Activated CD8-positive, alpha-beta memory T cell treated with anti-CD3 and anti-CD28 coated beads, Interleukin-2, amount 50 U/mL, for 4 hours (primary cell): ENCODE data around the gene THAP11.
A peak's percentile ranks its signal among the peaks of the same experiment; 100 is the strongest.
"Not testable (repeated sequence)": the region's sequence is repeated elsewhere in the genome, so short reads cannot be mapped to it uniquely, and the experiment has no call there.

Experiments
- DNase-seq: peaks from one replicate; pipeline ENCODE4 v3.0.0-alpha.2; 2020

Gene THAP11

GRCh38 chr16:67837190-67837589, 4.9 kb upstream of the THAP11 start:
- DNase-seq = not testable (repeated sequence)

GRCh38 chr16:67837811-67838210, 4.3 kb upstream of the THAP11 start:
- no peak for DNase-seq

GRCh38 chr16:67841198-67841815, 813 bp upstream of the THAP11 start:
- DNase-seq = no peak

- peak; percentile 54 for DNase-seq
Measured at GRCh38 chr16:67842509-67843342, 606 bp downstream of the THAP11 start.

- DNase-seq = no peak
Measured at GRCh38 chr16:67843343-67843765, 1.2 kb downstream of the THAP11 start.

- DNase-seq = no peak
Measured at GRCh38 chr16:67844497-67844896, 2.4 kb downstream of the THAP11 start.

GRCh38 chr16:67845291-67846062, 3.4 kb downstream of the THAP11 start:
- DNase-seq = no peak

- no peak for DNase-seq
Measured at GRCh38 chr16:67846063-67846319, 3.9 kb downstream of the THAP11 start.

- DNase-seq = peak; percentile 95
Measured at GRCh38 chr16:67846320-67847063, 4.4 kb downstream of the THAP11 start, which contains the start of gene NUTF2. Gene NUTF2 (plus strand): TSS chr16:67846933. CDS start chr16:67865131, 18,198 bp downstream.

GRCh38 chr16:67847064-67847861, 5.1 kb downstream of the THAP11 start, which contains the start of gene CENPT:
Gene CENPT (minus strand): TSS chr16:67847693. CDS start chr16:67833859, 13,834 bp downstream.
- DNase-seq = no peak

- DNase-seq = no peak
Measured at GRCh38 chr16:67848118-67848517, 6.0 kb downstream of the THAP11 start.

- DNase-seq = no peak
Measured at GRCh38 chr16:67853670-67854069, 11.6 kb downstream of the THAP11 start.

GRCh38 chr16:67855789-67856188, 13.7 kb downstream of the THAP11 start:
- no peak for DNase-seq

GRCh38 chr16:67856927-67857546, 14.9 kb downstream of the THAP11 start:
- DNase-seq = no peak

GRCh38 chr16:67857547-67858233, 15.6 kb downstream of the THAP11 start:
- DNase-seq = peak; percentile 31

- DNase-seq = no peak
Measured at GRCh38 chr16:67858500-67858899, 16.4 kb downstream of the THAP11 start.

- DNase-seq = no peak
Measured at GRCh38 chr16:67860589-67861398, 18.7 kb downstream of the THAP11 start.

GRCh38 chr16:67861877-67862276, 19.8 kb downstream of the THAP11 start:
- DNase-seq = no peak

- DNase-seq = no peak
Measured at GRCh38 chr16:67862623-67863583, 20.8 kb downstream of the THAP11 start.
